Omental fat pad (tissue), 4 donors: ENCODE results near the gene EFCAB6. TPM values are rescaled to one million over a fixed set of nuclear protein-coding genes. Genes with fewer than 3 reads are reported as not detected.

Source experiments
- ATAC-seq: fragments of 150-250 bp; one replicate; pipeline ENCODE4 v1.9.1; 2016; ENCODE audit warnings: mild to moderate bottlenecking, moderate library complexity; ENCODE audit not compliant: low FRiP score
- DNase-seq: peaks from one replicate; pipeline ENCODE4 v3.0.0-alpha.2; 2019; ENCODE audit warnings: low spot score
- total RNA-seq, 4 donors: library from RNA; depleted of rRNA; stranded (reverse); fragments of >200 nt; gene quantifications; one replicate each; pipeline ENCODE4 v1.1.0, GENCODE V29; 2016
- TF ChIP-seq, protein P1 (sequence below), 3 donors: fragments of 450-650 bp; IDR thresholded peaks; one replicate each; pipeline ENCODE4 v1.5.1; 2016 to 2017; ENCODE audit warnings: antibody characterized with exemption in 3 of 3, mild to moderate bottlenecking in 3 of 3, moderate library complexity in 2 of 3

EFCAB6 gene
- total RNA-seq, 4 donors from 2014 or later = 0.48 to 3.2 (median 1.9) TPM

DNA sequence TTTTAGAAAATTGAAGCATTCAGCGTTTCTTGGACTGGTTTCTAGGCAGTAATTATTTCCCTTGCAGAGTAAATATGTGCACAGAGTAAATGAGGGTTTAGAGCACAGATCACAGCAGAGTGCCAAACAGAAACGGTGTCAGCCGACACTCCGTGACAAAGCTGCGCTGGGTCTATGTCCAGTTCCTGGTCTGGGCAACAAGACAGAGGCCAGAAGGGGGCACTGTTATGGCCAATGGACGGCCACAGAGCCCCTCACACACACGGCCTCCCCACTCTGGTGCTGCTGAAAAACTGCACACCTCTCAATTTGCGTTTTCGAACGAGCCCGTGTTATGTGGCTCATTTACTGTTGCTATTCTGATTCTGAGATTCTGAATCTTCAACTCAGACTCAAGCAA, 219.6 kb downstream of the EFCAB6 start:
- no peak for DNase-seq
- TF ChIP-seq, protein P1, sequence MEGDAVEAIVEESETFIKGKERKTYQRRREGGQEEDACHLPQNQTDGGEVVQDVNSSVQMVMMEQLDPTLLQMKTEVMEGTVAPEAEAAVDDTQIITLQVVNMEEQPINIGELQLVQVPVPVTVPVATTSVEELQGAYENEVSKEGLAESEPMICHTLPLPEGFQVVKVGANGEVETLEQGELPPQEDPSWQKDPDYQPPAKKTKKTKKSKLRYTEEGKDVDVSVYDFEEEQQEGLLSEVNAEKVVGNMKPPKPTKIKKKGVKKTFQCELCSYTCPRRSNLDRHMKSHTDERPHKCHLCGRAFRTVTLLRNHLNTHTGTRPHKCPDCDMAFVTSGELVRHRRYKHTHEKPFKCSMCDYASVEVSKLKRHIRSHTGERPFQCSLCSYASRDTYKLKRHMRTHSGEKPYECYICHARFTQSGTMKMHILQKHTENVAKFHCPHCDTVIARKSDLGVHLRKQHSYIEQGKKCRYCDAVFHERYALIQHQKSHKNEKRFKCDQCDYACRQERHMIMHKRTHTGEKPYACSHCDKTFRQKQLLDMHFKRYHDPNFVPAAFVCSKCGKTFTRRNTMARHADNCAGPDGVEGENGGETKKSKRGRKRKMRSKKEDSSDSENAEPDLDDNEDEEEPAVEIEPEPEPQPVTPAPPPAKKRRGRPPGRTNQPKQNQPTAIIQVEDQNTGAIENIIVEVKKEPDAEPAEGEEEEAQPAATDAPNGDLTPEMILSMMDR (IDR thresholded peaks at IDR 0.05) = no peak
- ATAC-seq = no peak

DNA sequence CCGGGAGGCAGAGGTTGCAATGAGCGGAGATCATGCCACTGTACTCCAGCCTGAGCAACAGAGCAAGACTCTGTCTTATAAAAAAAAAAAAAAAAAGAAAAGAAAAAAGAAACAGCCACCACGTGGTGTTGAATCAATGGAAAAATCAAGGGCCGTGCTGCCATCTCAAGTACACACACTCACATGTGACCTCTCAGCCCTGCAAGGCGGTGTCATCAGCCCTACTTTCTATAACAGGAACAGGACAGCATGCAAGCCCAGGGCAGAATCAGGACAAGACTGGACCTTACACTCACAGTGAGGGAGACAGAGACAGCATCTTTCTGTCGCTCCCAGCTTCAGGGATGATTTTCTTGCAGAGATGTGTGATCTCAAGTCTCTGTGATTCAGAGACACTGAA, 220.7 kb downstream of the EFCAB6 start:
- DNase-seq (no peak), ATAC-seq (no peak)
- TF ChIP-seq, protein P1 (IDR thresholded peaks at IDR 0.05) = no peak

DNA sequence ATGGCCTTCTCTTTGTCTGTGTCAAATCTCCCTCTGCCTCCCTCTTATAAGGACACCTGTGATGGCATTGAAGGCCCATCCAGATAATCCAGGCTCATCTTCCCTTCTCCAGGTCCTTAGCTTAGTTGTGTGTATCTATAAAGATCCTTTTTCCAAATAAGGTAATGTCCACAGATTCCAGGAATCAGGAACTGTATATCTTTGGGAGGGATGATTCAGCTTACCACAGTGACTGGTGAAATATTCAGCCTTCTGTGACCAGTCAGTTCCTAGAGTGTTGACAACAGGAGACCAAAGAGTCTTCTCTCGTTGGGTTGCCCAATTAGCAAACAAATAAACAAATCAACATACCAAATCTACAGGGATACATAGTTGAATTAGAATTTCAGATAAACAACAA, 224.5 kb downstream of the EFCAB6 start:
- ATAC-seq = no peak
- no peak for DNase-seq
- TF ChIP-seq, protein P1 (IDR thresholded peaks at IDR 0.05) = no peak

DNA sequence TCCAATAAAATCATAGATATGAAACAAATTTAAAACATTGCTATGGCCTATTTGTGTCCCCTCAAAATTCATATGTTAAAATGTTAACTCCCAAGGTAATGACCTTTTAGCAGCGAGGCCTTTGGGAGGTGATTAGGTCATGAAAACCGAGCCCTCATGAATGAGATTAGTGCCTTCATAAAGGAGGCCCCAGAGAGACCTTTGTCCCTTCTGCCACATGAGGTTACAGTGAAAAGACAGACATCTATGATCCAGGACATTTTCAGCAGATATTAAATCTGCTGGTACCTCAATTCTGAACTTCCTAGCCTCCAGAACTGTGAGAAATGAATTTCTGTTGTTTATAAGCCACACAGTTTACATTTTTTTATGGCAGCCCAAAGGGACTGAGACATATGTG, 228.6 kb downstream of the EFCAB6 start:
- ATAC-seq = no peak
- TF ChIP-seq, protein P1 (IDR thresholded peaks at IDR 0.05) = no peak

DNA sequence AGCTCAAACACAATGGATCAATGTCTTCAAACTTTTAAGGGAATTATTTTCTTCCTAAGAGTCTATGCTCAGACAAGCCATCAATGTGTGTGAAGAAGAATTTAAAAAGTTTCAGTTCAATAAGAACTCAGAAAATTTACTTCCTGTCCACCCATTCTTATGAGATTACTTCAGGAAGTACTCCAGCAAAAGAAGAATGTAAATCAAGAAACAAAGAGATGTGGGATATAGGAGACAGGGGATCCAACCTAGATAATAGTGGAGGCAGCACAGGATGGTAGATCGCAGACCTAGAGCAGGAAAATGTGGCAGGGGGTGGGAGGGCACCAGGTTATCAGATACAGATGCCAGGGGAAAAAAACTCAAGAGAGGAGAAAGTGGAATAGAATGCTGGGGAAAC, 229.7 kb downstream of the EFCAB6 start:
- ATAC-seq = no peak
- DNase-seq = no peak
- TF ChIP-seq, protein P1 (IDR thresholded peaks at IDR 0.05) = no peak

More for the DNA sequence above, 228.6 kb downstream of the EFCAB6 start:
- DNase-seq = no peak

DNA sequence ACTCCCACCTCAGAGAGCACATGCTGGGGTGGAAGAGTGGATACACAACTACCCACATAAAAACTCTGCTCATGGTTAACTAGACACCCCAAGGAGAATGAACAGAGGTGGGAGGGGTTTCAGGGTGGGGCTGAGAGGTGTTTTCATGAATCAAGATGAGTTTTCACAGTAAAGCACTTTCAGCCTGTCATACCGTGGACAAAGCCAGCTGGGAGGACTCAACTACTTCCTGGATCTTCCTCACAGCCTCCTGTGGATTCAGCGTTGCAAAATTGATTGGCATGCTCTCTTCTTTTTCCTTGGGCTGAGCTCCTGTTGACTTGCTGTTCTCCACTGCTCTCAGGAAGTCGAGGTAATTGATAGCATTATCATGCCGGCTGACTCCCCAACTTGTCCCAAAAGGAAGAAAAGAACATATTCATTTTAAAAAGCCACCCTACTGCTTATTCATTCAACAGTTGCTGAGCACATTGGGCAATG, 231.8 kb downstream of the EFCAB6 start:
- DNase-seq (no peak), ATAC-seq (no peak)
- TF ChIP-seq, protein P1 (IDR thresholded peaks at IDR 0.05) = no peak

DNA sequence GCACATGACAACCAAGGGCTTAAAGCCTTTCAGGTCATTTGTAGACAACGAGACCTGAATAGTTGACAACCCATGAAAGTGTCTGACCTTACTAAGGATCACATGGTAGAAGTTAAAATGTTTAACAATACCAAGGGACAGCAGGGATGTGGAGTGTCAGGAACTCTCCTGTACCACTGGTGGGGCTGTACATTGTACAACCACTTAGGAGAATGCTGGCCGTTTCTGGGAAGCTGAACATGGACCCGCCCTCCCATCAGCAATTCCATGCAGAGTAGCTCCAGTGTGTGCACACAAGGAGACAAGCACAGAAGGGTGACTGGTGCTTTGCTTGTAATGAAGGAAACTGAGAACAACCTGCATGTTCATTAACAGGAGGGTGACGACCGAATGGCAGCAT, 237.4 kb downstream of the EFCAB6 start:
- no peak for DNase-seq
- TF ChIP-seq, protein P1 (IDR thresholded peaks at IDR 0.05) = no peak

More for the DNA sequence above, 237.4 kb downstream of the EFCAB6 start:
- no peak for ATAC-seq
